ENCODE measurements around the gene SIRT1.
"Not testable (repeated sequence)": the region's sequence is repeated elsewhere in the genome, so short reads cannot be mapped to it uniquely, and the experiment has no call there.

SIRT1 gene

DNA sequence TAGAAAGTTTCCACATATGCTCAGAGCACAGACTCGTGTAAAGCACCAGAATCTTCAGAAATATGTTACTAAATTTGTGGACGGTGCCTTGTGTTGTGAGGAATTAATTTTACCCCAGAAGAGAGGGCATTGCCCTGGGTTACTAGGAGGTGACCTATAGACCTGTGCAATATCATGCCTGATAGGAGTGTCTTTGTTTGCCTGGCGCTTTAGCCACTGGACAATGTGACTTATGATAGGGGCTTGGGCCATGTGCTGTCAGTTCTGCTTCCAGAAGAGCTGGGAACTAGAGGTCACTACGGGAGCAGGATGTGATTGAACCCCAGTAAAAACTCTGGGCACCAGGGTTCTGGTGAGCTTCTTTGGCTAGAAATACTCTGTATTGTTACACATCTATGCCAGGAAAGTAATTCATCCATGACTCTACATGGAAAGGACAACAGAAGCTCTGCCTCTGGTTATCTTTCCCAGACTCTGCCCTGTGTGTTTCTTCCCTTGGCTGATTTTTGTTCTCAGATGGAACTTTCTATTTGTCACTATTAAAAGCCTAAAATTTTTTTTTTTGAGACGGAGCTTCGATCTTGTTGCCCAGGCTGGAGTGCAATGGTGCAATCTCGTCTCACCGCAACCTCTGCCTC is 75.5 kb downstream of the SIRT1 start:
- DNase-seq (ENCODE audit: low read depth, low spot score), result no peak

DNA sequence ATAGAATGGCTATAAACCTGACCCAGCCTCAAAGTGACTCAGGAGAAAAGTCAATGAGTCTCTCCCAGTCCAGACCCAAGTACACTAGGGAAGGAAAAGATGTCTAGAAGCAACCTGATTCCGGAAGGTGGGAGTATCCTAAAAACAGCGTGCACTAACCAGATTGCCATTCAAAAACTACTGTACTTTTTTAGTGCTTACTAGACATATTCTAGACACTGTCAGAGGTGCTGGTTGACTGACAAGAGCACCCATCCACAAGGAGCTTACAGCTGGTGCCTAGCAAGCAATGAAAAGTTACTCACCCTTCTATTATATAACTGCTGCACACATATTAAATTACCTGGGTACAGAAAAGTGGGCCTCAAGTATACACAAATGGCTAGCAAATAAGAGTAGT is 81.0 kb downstream of the SIRT1 start:
- DNase-seq (ENCODE audit: low read depth, low spot score), result no peak

DNA sequence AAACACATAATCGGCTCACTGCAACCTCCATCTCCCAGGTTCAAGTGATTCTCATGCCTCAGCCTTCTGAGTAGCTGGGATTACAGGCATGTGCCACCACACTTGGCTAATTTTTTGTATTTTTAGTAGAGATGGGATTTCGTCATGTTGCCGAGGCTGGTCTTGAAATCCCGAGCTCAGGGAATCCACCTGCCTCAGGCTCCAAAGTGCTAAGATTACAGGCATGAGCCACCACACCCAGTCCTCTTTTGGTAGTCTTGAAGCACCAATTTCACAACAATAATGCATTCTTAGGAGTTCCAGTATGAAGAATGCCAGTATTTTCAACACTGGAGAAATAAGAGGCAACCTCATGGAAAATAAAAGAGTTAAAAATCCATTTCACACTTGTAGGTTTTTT is 81.6 kb downstream of the SIRT1 start:
- not testable (repeated sequence) for DNase-seq (ENCODE audit: low read depth, low spot score)

All from activated CD4-positive, CD25-positive, alpha-beta regulatory T cell treated with anti-CD3 and anti-CD28 coated beads, Interleukin-2, amount 50 U/mL, for 16 hours (primary cell).